OCI-LY3 (cell line): ENCODE results near the gene LMBR1.

Experiments
- H2AFZ ChIP-seq: fragments of 200-600, 300-600 bp; shearing (Covaris generic); 2 replicates; pipeline ENCODE4 v1.6.0; 2014; ENCODE audit warnings: antibody characterized with exemption, low read depth, low read length
- H3K27ac ChIP-seq: fragments of 200-600, 300-600 bp; sonication (generic); 2 replicates; pipeline ENCODE4 v1.5.1; 2014; ENCODE audit warnings: mild to moderate bottlenecking, low read length, moderate library complexity, mixed read lengths
- H3K27me3 ChIP-seq: fragments of 200-600, 300-600 bp; sonication (generic); 2 replicates; pipeline ENCODE4 v1.6.1; 2014; ENCODE audit warnings: low read depth, low read length, mixed read lengths
- H3K36me3 ChIP-seq: fragments of 200-600, 300-600 bp; sonication (generic); replicated peaks from 2 replicates; pipeline ENCODE3; 2014; ENCODE audit warnings: low read depth, low read length, mixed read lengths
- H3K4me1 ChIP-seq: fragments of 300-600, 200-600 bp; sonication (generic); 2 replicates; pipeline ENCODE4 v1.6.1; 2014; ENCODE audit warnings: low read length, mixed read lengths
- H3K4me2 ChIP-seq: fragments of 200-600, 300-600 bp; sonication (generic); 2 replicates; pipeline ENCODE4 v1.6.1; 2014; ENCODE audit warnings: low read length, mixed read lengths
- H3K4me3 ChIP-seq: fragments of 300-600, 200-600 bp; sonication (generic); 2 replicates; pipeline ENCODE4 v1.5.1; 2014; ENCODE audit warnings: antibody characterized with exemption, mild to moderate bottlenecking, low read length, moderate library complexity
- H3K79me2 ChIP-seq: fragments of 300-600, 200-600 bp; shearing (Covaris generic); 2 replicates; pipeline ENCODE4 v1.6.1; 2014; ENCODE audit warnings: mild to moderate bottlenecking, low read length, mixed read lengths
- H3K9ac ChIP-seq: fragments of 300-600, 200-600 bp; shearing (Covaris generic); 2 replicates; pipeline ENCODE4 v1.6.0; 2014; ENCODE audit warnings: mild to moderate bottlenecking, low read length, moderate library complexity
- H3K9me3 ChIP-seq: fragments of 200-600, 300-600 bp; shearing (Covaris generic); 2 replicates; pipeline ENCODE4 v1.6.1; 2014; ENCODE audit warnings: low read length, mixed read lengths; ENCODE audit not compliant: insufficient read depth
- H4K20me1 ChIP-seq: fragments of 200-600, 300-600 bp; sonication (generic); 2 replicates; pipeline ENCODE4 v1.6.1; 2016; ENCODE audit warnings: low read length, mixed read lengths; ENCODE audit not compliant: insufficient read depth
- CTCF ChIP-seq: fragments of 200-600, 300-600 bp; sonication (generic); IDR thresholded peaks from 2 replicates; pipeline ENCODE4 v1.5.1; 2014; ENCODE audit warnings: antibody characterized with exemption, low read length, low read depth
- EZH2phosphoT487 ChIP-seq: fragments of 200-600 bp; shearing (Covaris generic); IDR thresholded peaks from 2 replicates; pipeline ENCODE4 v1.6.1; 2018; ENCODE audit warnings: antibody characterized with exemption, mixed run types, low read depth

Gene LMBR1

GRCh38 chr7:156832195-156832877 is 60.6 kb downstream of the LMBR1 start:
- peaks cover 38% of the 10 kb centered on the region for H3K4me1 ChIP-seq
- no peak overlapping the region for H3K9ac ChIP-seq
- H3K4me3 ChIP-seq, result no peak overlapping the region
- peaks cover 16% of the 10 kb centered on the region for H4K20me1 ChIP-seq
- H3K27me3 ChIP-seq, result no peaks in the 10 kb centered on the region
- no peaks in the 10 kb centered on the region for H3K9me3 ChIP-seq
- H2AFZ ChIP-seq, result no peak overlapping the region
- peak overlapping the region; percentile 42 for H3K4me2 ChIP-seq
- H3K79me2 ChIP-seq, result no peaks in the 10 kb centered on the region
- peaks cover 22% of the 10 kb centered on the region for H3K36me3 ChIP-seq
- no peak for TF ChIP-seq CTCF
- TF ChIP-seq EZH2phosphoT487, result no peak
- peak overlapping the region; percentile 33 for H3K27ac ChIP-seq

- TF ChIP-seq CTCF (no peak), EZH2phosphoT487 (no peak)
- Histone ChIP-seq H3K36me3 (peaks cover 27% of the 10 kb centered on the region), H4K20me1 (peaks cover 16% of the 10 kb centered on the region), H2AFZ (no peak overlapping the region), H3K4me2 (peak overlapping the region; percentile 70), H3K9me3 (no peaks in the 10 kb centered on the region), H3K27me3 (no peaks in the 10 kb centered on the region), H3K4me1 (peaks cover 38% of the 10 kb centered on the region), H3K79me2 (no peaks in the 10 kb centered on the region), H3K9ac (0 out of 2 replicates have a peak overlapping the region, but pooled peaks have one; percentile 4), H3K27ac (peak overlapping the region; percentile 29), H3K4me3 (peak overlapping the region; percentile 33)
Observed at GRCh38 chr7:156829669-156830336, 63.2 kb downstream of the LMBR1 start.

- Histone ChIP-seq H3K4me1 (peaks cover 30% of the 10 kb centered on the region), H2AFZ (no peak overlapping the region), H3K79me2 (no peaks in the 10 kb centered on the region), H3K9ac (no peak overlapping the region), H3K9me3 (no peaks in the 10 kb centered on the region), H3K27me3 (no peaks in the 10 kb centered on the region), H3K4me3 (no peak overlapping the region), H3K36me3 (peaks cover 23% of the 10 kb centered on the region), H3K4me2 (no peak overlapping the region), H3K27ac (no peak overlapping the region), H4K20me1 (peaks cover 10% of the 10 kb centered on the region; the same call in 1 of the 2 replicates)
- TF ChIP-seq CTCF (peak; percentile 51), EZH2phosphoT487 (no peak)
Observed at GRCh38 chr7:156827587-156828203, 65.3 kb downstream of the LMBR1 start.

GRCh38 chr7:156823435-156823834 is 69.5 kb downstream of the LMBR1 start:
- H3K4me3 ChIP-seq, result no peak overlapping the region
- no peak overlapping the region for H3K9ac ChIP-seq
- TF ChIP-seq EZH2phosphoT487 (no peak), CTCF (no peak)
- H3K4me1 ChIP-seq, result no peaks in the 10 kb centered on the region
- no peaks in the 10 kb centered on the region for H3K27me3 ChIP-seq
- no peaks in the 10 kb centered on the region for H3K9me3 ChIP-seq
- H3K79me2 ChIP-seq, result no peaks in the 10 kb centered on the region
- no peaks in the 10 kb centered on the region for H4K20me1 ChIP-seq
- peaks cover 9% of the 10 kb centered on the region for H3K36me3 ChIP-seq
- H3K27ac ChIP-seq, result no peak overlapping the region
- H2AFZ ChIP-seq, result no peak overlapping the region
- no peak overlapping the region for H3K4me2 ChIP-seq
